Left ventricle myocardium inferior (tissue), 1 donor: ENCODE data around the gene MRPL27. TPM values are rescaled to one million over a fixed set of nuclear protein-coding genes. Genes with fewer than 3 reads are reported as not detected.

Source experiments
- DNase-seq: peaks from one replicate; pipeline ENCODE4 v3.0.0-alpha.2; 2020
- H3K27ac ChIP-seq: fragments of 200-600 bp; replicated peaks from 2 replicates; pipeline ENCODE4 v1.8.0; 2021
- H3K27me3 ChIP-seq: fragments of 200-600 bp; 2 replicates; pipeline ENCODE4 v1.8.0; 2021; ENCODE audit warnings: low read depth
- H3K36me3 ChIP-seq: fragments of 200-600 bp; 2 replicates; pipeline ENCODE4 v1.8.0; 2021
- H3K4me1 ChIP-seq: fragments of 200-600 bp; 2 replicates; pipeline ENCODE4 v1.8.0; 2021
- H3K4me3 ChIP-seq: fragments of 200-600 bp; 2 replicates; pipeline ENCODE4 v1.8.0; 2021; ENCODE audit warnings: mild to moderate bottlenecking, moderate library complexity
- H3K9me3 ChIP-seq: fragments of 200-600 bp; replicated peaks from 2 replicates; pipeline ENCODE4 v1.8.0; 2021
- intact Hi-C: fragments of 100-400 bp; cut with micrococcal nuclease; formaldehyde crosslinking; loops from one replicate; pipeline ENCODE4 v1.11.0; 2022
- total RNA-seq: library from RNA; stranded (reverse); fragmentation: NEBNext Ultra II Directional; extraction: Animal tissue kit (Norgen Biotek cat#: 25700); gene quantifications from one replicate; pipeline ENCODE4 v1.2.1, GENCODE V29; 2021
- TF ChIP-seq, protein P1 (sequence below): fragments of 200-600 bp; IDR thresholded peaks from 2 replicates; pipeline ENCODE4 v1.8.0; 2021; ENCODE audit warnings: antibody characterized with exemption, mild to moderate bottlenecking, borderline replicate concordance
- donor health status: DM: no; HTN: yes; CAD: no; lungs with severe emphysema.

Gene MRPL27
- total RNA-seq, 1 donor from 2014 or later: 85.0 TPM

DNA sequence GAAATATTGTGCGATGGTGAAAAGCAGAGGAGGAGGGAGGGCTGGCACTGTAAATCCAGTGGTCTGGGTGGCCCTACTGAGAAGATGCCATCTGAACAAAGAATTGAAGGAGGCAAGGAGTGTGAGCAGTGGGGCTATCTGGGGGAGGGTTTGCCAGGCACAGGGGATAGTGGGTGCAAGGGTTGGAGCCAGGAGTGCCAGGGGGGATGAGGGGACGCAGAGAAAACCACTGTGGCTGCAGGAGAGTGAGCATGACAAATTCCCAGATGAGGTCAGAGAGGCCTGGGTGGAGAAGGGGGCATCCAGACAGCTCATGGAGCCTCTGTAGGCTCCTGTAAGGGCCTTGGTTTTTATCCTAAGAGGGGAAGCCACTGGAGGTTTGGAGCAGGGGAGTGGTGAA, 22.3 kb downstream of the MRPL27 start:
- Histone ChIP-seq H3K4me1 (peaks cover 45% of the 10 kb centered on the region), H3K36me3 (peaks cover 25% of the 10 kb centered on the region), H3K27ac (no peak overlapping the region), H3K27me3 (no peaks in the 10 kb centered on the region), H3K9me3 (no peaks in the 10 kb centered on the region), H3K4me3 (no peak overlapping the region)
- TF ChIP-seq, protein P1, sequence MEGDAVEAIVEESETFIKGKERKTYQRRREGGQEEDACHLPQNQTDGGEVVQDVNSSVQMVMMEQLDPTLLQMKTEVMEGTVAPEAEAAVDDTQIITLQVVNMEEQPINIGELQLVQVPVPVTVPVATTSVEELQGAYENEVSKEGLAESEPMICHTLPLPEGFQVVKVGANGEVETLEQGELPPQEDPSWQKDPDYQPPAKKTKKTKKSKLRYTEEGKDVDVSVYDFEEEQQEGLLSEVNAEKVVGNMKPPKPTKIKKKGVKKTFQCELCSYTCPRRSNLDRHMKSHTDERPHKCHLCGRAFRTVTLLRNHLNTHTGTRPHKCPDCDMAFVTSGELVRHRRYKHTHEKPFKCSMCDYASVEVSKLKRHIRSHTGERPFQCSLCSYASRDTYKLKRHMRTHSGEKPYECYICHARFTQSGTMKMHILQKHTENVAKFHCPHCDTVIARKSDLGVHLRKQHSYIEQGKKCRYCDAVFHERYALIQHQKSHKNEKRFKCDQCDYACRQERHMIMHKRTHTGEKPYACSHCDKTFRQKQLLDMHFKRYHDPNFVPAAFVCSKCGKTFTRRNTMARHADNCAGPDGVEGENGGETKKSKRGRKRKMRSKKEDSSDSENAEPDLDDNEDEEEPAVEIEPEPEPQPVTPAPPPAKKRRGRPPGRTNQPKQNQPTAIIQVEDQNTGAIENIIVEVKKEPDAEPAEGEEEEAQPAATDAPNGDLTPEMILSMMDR: no peak
- DNase-seq: no peak
- intact Hi-C loops: no loop called here

DNA sequence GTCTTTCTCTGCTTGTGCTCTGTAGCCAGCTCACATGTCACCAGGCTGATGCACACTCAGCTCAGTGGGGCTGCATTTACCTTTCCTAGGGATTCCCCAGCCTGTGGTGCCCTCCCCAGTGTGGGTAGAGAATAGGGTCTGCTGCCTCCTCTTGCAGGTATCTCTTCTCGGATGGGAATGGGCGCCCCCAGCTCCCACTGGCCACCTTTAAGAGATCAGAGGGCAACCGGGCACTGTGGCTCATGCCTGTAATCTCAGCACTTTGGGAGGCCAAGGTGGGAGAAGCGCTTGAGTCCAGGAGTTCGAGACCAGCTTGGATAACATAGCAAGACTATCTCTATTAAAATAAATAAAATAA, 23.8 kb downstream of the MRPL27 start:
- H3K27me3 ChIP-seq: no peaks in the 10 kb centered on the region
- TF ChIP-seq, protein P1: no peak
- no peak for DNase-seq
- intact Hi-C loops: no loop called here
- peaks cover 52% of the 10 kb centered on the region for H3K4me1 ChIP-seq
- no peak overlapping the region for H3K4me3 ChIP-seq
- H3K27ac ChIP-seq: no peak overlapping the region
- peaks cover 10% of the 10 kb centered on the region for H3K36me3 ChIP-seq
- H3K9me3 ChIP-seq: no peaks in the 10 kb centered on the region

GRCh38 chr17:50348522-50349242, 24.3 kb downstream of the MRPL27 start:
- H3K27ac ChIP-seq: no peak overlapping the region
- TF ChIP-seq, protein P1: no peak
- H3K4me3 ChIP-seq: no peak overlapping the region
- peaks cover 4% of the 10 kb centered on the region for H3K36me3 ChIP-seq
- H3K4me1 ChIP-seq: peaks cover 52% of the 10 kb centered on the region
- H3K27me3 ChIP-seq: no peaks in the 10 kb centered on the region
- intact Hi-C loops: no loop called here
- H3K9me3 ChIP-seq: no peaks in the 10 kb centered on the region
- no peak for DNase-seq

DNA sequence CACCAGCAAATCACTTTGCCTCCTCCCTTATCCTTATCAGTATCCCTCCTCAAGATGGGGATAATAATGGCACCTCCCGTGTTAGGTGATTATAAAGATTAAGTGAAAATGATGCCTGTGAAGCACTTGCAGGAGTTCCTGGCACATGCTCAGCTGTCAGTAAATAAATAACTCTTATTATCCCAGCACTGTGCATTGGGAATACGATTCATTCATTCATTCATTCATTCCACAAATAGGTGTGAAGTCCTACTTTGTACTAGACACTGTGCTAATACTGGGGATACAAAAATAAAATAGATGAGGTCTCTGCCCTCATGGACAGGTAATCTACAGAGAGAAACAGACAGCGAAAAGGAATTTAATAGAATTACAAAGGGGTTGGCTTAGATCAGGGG, 25.1 kb downstream of the MRPL27 start:
- H3K27ac ChIP-seq: no peak overlapping the region
- H3K27me3 ChIP-seq: no peaks in the 10 kb centered on the region
- H3K9me3 ChIP-seq: no peaks in the 10 kb centered on the region
- H3K4me3 ChIP-seq: no peak overlapping the region
- DNase-seq: no peak
- H3K36me3 ChIP-seq: no peaks in the 10 kb centered on the region
- peaks cover 52% of the 10 kb centered on the region for H3K4me1 ChIP-seq
- TF ChIP-seq, protein P1: no peak
- intact Hi-C loops: no loop called here

- intact Hi-C loops: no loop called here
- DNase-seq: no peak
- TF ChIP-seq, protein P1: no peak
- H3K27me3 ChIP-seq: no peaks in the 10 kb centered on the region
- H3K4me3 ChIP-seq: peak overlapping the region; percentile 96
- no peaks in the 10 kb centered on the region for H3K9me3 ChIP-seq
- no peaks in the 10 kb centered on the region for H3K36me3 ChIP-seq
- H3K4me1 ChIP-seq: peaks cover 48% of the 10 kb centered on the region
- peak overlapping the region; percentile 73 for H3K27ac ChIP-seq
These were observed 25.7 kb downstream of the MRPL27 start for GRCh38 chr17:50347117-50347893.
